GM21360 (cell line): ENCODE results near the gene ZNF492.

Source experiments
- ATAC-seq: cut with Tn5 transposase; IDR thresholded peaks from one replicate; pipeline ENCODE4 v1.9.1; 2021; ENCODE audit warnings: mild to moderate bottlenecking, moderate library complexity; ENCODE audit not compliant: unreplicated experiment

Gene ZNF492

DNA sequence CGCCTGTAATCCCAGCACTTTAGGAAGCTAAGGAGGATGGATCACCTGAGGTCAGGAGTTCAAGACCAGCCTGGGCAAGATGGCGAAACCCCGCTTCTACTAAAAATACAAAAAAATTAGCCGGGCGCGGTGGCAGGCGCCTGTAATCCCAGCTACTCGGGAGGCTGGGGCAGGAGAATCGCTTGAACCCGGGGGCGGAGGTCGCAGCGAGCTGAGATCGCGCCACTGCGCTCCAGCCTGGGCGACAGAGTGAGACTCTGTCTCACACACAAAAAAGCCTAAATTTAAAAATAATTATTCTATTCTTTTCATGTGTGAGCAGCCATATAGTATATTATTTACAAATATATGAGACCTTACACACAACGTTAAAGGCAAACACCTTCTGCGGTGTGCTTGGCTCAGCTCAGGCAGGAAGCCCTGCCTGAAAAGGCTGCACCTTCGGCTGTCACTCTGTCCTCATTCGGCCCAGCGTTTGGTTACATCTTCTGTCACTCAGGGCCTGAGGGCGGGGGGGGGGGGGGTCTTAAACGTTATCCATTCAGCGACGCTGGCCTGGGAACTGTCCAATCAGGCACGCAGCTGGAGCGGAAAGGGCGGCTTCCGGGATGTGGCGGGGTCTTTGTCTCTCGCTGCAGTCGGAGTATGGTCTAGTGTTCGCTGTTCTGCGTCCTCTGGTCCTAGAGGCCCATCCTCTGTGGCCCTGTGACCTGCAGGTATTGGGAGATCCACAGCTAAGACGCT lies at the start of gene ZNF492:
ZNF492 (plus strand) TSS at position 619 of the 744 bp plus-strand sequence. CDS start 19,076 bp downstream, outside the sequence.
- peak; percentile 87 for ATAC-seq

DNA sequence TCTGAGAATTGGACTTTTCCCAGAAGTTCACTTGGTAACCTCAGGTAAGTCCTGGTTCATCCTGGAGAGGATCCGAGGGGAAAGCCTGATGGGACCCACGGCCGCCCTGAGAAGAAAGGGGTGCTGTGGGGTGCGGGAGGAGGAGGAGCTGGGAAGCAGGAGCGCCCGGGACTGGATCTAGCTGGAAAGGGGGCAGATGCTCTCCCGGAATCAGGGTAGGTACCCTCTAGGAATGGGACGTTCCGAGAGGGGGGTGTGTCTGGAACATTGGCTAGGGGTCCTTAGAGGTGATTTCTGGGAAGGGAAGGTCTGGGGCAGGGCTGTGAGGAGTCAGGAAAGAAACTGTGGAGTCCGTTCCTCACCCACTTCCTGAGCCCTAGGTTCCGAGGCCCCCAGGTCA lies 38.7 kb upstream of the ZNF492 start:
- ATAC-seq: no peak

DNA sequence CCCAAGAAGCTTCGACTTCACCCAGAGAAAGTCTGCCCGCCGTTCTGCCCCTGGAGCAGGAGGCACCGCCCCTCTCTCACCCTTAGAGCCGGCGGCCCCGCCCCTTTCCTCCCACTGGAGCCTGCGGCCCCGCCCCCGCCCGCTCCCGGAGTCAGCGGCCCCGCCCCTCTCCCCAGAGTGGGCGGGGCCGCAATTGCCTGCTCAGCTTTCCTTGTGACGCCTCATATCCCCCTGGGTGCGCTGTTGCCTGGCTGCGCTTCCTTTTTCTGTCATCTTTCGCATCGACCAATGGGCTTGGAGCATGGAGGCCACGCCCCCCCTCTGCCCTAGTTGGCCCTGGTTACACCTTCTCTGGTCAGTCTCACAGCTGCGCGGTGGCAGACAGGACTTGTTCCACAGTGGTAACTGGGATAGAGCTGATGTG lies 38.2 kb upstream of the ZNF492 start:
- no peak for ATAC-seq

DNA sequence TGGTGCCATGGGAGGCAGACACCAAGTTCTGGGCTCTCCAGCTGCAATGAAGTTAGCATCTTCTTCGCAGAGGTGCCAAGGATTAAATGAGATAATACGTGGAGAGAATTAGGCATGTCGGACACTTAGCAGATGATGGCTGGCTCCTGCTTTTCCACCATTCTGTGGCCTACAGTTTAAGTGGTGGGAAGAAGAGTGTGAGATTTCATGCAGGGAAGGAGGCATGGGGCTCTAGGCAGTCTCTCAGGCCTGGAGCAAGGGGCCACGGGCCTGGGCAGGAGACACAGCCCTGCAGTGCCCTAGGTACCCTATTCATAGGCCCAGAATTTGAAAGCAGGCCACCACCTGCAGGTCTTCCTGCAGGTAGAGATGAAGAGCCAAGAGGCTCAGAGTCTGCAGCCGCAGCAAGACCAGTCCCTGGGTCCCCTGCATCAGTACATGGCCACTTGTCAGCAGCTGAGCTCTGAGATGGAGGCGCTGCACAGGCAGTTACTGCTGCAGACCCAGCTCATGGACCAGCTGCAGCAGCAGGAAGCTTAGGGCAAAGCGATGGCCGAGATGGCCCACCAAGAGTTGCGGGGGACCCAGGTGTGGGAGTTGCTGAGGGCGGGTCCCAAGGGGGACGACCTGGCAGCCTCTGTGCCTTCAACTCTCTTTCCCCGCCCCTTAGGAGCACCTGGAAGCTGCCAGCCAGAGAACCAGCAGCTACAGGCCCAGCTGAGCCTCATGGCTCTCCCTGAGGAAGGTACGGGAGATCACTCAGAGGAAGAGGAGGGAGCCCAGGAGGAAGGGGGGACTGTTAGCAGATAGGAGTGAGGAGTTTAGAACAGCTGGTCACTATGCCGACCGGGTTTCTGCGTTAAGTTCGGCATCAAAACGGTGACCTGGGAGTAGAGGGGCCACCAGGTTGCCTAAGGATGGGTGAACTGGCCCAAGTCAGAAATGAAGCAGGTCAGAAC lies 33.2 kb upstream of the ZNF492 start:
- ATAC-seq: no peak

DNA sequence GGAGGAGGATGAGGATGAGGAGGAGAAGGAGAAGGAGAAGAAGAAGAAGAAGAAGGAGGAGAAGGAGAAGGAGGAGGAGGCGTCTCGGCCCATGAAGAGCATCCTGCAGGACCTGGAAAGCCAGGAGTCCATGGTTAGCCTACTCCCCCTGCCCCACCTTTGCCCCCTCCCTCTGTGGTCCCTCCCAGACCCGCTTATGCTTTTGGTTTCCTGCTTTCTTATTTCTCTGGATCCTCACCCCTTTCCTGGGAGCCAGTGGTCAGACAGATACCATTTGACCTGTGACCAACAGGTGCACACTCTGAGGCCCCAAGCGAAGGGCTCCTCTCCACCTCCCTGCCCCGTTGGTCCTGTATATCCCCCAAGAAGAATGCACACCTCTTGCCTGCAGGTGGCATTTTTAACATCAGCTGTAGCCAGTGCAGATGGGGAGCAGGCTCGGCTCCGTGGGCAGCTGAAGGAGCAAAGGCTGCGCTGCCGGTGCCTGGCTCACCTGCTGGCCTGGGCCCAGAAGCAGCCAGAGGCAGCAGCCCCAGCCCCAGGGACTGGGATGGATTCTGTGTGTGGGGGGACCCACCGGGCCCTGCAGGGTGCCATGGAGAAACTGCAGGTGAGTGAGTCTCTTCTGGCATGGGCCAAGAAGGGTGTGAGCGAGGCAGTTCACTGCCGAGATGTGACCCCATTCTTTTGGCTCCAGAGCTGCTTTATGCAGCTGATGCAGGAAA lies 32.1 kb upstream of the ZNF492 start:
- ATAC-seq: no peak

DNA sequence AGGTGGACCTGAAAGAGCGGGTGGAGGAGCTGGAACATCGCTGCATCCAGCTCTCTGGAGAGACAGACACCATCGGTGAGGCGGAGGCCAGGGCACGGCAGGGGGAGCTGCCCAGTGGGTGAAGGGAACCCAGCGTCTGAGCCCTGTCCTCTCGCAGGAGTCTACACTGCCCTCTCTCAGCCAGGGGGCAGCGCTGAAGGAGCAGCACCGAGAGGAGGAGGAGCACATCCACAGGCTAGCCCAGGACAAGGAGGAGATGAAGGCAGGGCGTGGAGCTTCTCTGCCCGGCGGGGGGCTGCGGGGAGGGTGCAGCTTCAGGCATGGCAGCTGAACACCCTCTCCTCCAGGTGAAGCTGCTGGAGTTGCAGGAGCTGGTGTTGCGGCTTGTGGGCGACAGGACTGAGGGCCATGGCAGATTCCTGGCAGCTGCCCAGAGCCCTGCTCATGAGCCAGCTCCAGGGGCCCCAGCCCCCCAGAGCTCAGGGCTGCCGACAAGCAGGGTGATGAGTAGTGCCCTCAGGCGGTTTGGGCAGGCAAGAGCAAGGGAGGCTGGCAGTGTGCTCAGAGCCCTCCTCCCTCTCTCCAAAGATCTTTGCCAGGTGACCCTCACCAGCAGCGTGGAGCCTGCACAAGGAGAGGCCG lies 31.4 kb upstream of the ZNF492 start:
- no peak for ATAC-seq

DNA sequence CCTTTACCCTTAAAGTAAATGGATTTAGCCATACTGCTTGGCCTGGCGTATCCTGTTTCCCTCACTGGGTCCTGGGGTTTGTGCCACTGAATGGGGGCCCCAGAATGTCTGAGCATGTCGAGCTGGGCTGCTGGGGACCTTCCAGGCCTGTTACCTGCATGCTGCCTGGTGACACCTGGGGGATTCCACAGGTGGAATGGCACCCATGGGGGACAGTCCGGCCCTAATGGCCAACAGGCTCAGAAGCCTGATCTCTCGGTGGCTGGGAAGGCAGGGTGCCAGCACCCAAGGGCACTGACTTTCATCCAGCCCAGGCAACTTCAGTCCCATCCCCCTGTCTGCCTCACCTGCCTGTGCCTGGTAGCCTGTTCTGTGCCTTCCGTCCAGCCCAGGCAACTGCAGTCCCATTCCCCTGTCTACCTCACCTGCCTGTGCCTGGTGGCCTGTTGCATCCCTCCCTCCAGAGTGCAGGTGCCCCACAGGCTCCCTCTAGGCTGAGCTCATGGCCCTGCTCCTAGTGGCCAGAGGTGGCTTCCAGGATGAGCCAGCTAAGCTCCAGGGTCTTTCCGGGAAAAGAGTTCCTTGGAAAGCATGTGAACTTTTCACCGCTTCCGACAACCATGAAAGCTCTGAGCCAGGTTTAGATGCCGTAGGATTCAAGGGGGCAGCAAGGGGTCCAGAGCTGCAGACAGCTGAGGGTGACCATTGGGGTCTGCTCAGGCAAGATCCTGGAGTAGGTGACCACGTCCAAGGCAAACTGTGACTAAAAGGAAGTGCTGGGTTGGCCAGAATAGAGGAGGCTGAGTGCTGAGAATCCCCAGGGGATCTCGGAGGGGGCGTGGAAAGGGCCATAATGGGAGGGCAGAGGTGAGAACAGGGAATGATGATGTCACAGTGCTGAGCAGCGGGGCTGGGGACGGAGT lies 30.3 kb upstream of the ZNF492 start:
- ATAC-seq: no peak

DNA sequence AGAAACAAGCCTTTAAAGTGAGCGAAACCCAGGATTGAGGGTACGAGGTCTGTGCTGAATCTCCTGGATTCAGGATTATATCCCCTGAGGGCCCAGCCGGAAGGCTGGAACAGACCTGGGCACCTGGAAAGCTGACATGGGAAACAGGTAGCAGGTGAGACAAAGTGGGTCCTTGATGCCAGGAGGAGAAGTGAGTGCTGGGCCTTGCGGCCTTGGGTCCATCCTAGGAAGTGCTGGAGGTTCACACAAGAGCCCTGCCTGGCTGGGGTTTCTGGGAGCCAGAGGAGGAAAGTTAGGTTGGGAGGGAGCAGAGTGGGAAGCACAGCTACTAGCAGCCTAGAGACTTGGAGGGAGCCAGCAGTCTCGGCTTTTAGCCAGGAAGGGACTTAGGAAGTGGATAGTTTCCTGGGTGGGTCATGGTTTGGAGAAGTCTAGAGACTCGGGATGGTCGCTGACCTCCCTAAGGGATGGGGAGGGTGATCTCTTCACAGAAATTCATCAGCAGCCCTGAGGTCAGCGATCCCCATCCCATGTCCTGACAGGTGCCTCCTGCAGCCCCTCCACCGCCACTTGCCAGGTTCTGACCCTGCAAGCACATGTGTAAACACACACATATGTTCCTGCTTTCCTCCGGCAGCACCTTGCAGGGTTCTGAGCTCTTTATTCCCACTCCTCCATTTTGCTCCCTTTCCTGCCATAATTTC lies 29.4 kb upstream of the ZNF492 start:
- ATAC-seq: no peak

DNA sequence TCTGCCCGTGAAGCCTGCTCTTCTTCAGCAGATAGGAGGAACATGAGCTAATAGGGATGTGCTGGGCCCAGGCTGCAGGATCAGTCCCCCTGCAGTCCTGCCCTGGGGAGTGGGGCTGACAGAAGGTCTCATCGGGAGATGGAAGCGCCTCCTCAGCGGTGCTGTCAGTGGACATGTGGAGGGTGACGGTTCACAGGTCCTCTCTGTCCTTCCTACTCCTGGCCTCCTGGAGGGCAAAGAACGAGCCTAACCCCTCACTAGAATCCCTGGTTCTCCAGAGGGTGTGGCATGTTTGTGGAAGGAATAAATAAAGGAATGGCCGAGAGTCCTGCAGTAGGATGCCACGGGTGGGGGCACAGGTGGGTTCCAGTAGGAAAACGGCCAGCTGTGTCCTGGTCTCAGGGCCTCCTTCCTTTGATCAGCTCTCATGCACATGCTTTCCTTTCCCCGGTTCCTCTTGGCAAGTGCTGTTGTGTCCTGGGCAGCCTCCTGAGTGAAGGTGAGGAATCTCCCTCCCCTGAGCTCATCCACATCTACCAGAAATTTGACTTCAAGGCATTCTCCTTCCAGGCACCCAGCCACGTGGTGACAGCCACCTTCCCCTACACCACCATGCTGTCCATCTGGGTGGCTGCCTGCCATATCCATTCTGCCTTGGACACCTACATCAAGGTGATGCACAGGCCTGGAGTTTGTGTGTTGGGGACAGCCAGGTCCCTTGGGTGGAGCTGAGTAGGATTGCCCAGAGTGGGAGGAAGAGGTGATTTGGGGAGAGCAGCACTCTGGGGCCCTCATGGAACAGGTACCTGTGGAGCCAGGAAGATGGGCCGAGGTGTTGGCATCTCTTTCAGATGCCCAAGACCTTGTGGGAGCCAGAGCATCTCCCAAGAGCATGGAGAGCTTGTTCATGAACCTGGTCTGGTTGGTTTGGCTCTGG lies 28.6 kb upstream of the ZNF492 start:
- ATAC-seq: no peak

DNA sequence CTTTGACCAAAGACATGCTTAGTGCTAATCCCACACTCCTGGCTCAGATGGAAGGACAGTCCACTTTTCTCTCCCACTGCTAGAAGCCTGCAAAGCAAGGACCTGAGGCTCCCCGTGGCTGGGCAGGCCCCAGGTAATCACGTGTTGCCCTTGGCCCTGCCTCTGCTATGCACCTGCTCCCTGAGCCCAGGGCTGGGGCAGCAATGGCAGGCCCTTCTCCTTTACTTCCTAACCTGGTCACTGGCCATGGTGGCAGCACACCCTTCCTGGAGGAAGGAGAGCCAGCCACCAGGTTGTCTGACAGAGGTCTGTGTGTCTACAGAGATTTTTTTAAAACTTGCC lies 27.9 kb upstream of the ZNF492 start:
- ATAC-seq: no peak

DNA sequence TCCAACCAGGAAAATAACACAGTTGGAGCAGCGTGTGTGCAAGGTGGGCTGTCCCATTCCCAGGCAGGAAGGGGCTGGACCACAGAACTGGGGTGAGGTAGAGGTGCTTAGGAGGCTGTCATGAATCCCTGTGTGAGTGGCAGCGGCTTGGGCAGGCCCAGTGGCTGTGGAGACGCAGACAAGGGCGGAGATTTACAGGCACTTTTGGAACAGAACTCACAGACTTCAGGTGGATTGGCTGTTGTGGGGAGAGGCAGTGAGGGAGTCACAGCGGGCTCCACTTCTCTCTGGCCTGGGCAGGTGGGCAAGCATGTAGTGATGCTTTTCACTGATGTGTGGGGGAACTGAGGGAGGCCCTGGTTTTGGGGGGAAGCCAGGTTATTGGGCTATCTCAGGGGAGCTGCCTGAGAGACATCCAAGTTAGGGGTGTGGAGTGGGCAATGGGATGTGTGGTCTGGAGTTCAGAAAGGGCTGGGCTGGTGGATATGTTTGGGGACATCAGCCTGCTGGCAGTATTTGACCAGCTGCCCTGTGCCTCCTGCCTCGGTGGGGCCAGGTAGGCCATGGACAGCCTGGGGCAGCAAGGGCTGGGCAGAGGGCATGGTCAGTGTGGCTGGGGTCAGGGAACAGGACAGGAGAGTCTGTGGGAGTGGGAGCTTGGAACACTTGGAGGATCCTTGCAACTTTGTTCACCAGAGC lies 27.0 kb upstream of the ZNF492 start:
- no peak for ATAC-seq

DNA sequence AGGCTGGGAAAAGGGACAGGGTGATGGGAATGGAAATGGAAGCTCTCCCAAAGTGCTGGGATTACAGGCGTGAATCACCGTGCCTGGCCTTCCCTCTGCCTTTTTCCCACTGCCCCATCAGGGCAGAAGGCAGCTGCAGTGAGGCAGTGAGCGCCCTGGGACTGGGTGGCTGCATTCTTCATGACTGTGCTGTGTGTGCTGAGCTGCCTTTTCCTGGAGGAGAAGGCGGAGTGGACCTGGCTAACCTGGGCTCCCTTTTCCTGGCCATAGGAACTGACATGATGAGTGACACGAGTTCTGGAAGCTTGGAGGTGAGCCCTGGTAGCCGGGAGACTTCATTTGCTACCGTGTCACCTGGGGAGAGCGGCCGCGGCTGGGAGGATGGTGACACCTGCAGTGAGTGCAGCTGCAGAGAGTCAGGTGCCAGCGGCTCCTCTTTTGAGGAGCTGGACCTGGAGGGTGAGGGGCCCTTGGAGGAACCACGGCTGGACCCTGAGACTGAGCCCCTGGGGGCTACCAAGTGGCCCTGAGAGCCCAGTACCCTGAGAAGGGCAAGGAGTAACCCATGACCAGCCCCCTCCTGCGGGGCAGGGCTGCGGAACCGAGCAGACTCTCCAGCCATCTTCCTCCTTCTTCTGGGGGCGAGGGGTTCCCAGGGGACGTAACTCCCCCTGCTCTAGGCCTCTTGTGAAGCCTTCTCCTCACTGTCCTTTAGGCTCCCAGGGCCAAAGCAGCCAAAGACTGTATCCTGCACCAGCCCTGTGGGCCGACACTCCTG lies 26.3 kb upstream of the ZNF492 start:
- no peak for ATAC-seq

DNA sequence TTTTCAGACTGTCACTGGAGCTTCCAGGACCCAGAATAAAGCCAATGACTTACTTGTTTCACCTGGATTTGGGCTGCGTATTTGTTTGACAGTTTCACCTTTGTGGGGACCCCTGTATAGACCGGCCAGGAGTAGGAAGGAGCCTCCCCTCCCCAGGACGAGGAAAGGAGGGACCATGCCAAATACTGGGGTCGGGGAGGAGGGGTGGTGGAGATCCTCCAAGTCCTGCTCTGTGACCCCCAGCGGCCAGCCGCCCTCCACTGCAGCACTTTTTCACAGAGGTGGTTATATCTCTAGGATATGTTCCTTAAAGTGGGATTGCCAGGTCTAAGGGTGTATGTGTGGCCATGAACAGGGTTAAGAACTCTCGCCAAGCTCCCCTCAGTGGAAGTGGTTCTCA lies 25.7 kb upstream of the ZNF492 start:
- no peak for ATAC-seq

DNA sequence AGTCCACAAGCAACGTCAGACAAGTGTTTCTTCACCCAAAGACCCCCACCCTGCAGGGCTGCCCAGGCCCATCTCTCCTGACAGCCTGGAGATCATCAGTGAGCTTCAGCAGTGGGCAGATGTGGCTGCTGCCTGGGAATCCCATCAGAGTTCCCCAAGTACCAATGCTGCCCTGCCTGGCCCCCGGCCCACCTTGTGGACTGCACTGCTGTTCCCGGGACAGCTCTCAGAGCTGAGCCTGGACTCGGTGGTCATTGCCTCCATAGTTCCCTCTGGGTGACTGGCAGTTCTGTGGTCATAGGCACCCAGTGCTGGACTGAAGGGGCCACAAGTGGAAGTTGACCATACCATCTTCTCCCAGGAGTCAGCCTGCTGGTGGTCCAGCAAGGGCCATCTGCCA lies 24.5 kb upstream of the ZNF492 start:
- ATAC-seq: no peak

DNA sequence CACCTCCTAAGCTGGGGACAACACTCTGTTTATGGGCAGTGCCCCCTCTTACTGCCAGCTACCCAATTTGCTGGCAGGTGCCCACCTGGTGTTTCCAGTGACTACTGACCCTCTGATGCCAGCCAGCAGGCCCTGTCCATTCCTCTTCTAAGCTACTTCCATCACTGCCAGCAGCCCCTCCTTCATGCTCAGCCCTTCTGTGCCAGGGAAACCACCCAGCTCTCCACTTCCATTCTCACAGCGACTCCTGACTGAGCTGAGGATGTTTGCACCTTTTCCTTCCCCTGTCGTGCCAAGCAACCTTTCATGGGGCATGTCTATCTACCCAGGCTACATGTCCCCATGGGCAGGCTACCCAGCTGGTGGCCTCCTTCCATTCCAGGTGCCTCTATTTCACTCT lies 24.0 kb upstream of the ZNF492 start:
- ATAC-seq: no peak

DNA sequence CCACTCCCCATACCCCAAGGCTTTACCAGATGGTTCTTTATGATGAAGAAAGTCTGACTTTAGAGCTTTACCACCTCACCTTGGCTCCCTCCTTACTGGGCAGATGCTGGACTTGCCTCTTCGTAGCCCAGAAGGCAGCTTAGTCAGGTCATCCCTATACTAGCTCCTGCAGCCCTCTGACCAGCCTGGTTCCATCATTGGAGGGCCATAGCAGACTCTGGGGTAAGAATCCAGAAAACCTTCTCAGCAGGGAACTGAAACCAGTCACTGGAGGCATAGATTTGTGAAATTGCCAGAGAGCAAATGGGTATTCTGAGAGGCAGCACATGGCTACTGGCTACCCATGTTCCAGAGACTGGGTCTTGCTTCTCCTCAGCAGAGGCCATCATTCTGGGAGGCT lies 21.8 kb upstream of the ZNF492 start:
- no peak for ATAC-seq

DNA sequence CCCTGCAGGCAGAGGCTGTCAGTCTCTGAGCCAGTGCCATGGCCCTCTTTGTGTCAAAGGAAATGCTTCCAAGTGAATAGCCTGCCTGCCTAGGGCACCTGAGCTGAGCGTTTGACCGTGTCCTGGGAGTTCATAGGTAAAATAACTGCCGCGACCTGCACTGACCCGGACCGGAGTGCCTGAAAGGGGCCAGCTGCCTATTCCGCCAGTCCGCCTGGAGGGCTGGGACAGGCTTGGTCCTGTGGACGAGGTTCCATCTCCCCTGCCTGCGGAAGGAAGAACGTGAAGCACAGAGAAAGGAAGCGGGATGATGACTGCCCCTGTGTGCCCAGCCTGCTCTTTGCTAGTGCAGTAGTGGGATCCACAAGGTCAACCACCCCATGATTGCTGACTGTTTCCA lies 17.5 kb upstream of the ZNF492 start:
- no peak for ATAC-seq
